Thoracic aorta (tissue), 2 donors: ENCODE measurements around the gene ADGRF1. TPM values are rescaled to one million over a fixed set of nuclear protein-coding genes. Genes with fewer than 3 reads are reported as not detected.

Experiments
- ATAC-seq: fragments of 150-250 bp; one replicate; pipeline ENCODE4 v1.8.0; 2017; ENCODE audit warnings: low read depth; ENCODE audit not compliant: insufficient number of reproducible peaks, low FRiP score
- DNase-seq: peaks from one replicate; pipeline ENCODE4 v3.0.0-alpha.2; 2020; ENCODE audit warnings: low spot score
- H3K27ac ChIP-seq, 2 donors: fragments of 200-600 bp; sonication (generic); 1 replicate in 1 of 2; 2 replicates in 1 of 2; pipeline ENCODE4 v1.5.1; 2016; ENCODE audit warnings: mild to moderate bottlenecking in 2 of 2, moderate library complexity in 2 of 2
- H3K27me3 ChIP-seq: fragments of 200-600 bp; sonication (generic); replicated peaks from 2 replicates; pipeline ENCODE4 v1.6.0; 2016; ENCODE audit warnings: mild to moderate bottlenecking; ENCODE audit not compliant: insufficient read depth
- H3K36me3 ChIP-seq: fragments of 200-600 bp; sonication (generic); one replicate; pipeline ENCODE4 v1.5.1; 2016
- H3K4me1 ChIP-seq, 2 donors: fragments of 200-600 bp; sonication (generic); 1 replicate in 1 of 2; 2 replicates in 1 of 2; pipeline versions ENCODE4 v1.5.1 to v1.6.0; 2016; ENCODE audit warnings: low read depth in 2 of 2, mild to moderate bottlenecking in 1 of 2; ENCODE audit not compliant: control insufficient read depth in 1 of 2
- H3K4me3 ChIP-seq: fragments of 200-600 bp; sonication (generic); 2 replicates; pipeline ENCODE4 v1.5.1; 2016; ENCODE audit warnings: mild to moderate bottlenecking
- H3K9me3 ChIP-seq: fragments of 200-600 bp; sonication (generic); 2 replicates; pipeline ENCODE4 v1.5.1; 2016
- CTCF ChIP-seq: fragments of 200-600 bp; sonication (generic); IDR thresholded peaks from one replicate; pipeline ENCODE4 v1.5.1; 2019; ENCODE audit warnings: antibody characterized with exemption
- total RNA-seq, 2 donors: library from RNA; depleted of rRNA; stranded (reverse); fragments of >200 nt; gene quantifications; one replicate each; pipeline versions ENCODE4 v1.1.0 to v1.2.3, GENCODE V29; 2016

Gene ADGRF1
- total RNA-seq, 2 donors from 2014 or later = not detected

GRCh38 chr6:47000842-47001241 is 41.3 kb downstream of the ADGRF1 start:
- no peaks in the 10 kb centered on the region for H3K9me3 ChIP-seq
- H3K27ac ChIP-seq = no peak overlapping the region
- no peaks in the 10 kb centered on the region for H3K27me3 ChIP-seq
- TF ChIP-seq CTCF = no peak
- ATAC-seq (no peak), DNase-seq (no peak)
- no peaks in the 10 kb centered on the region for H3K4me1 ChIP-seq
- no peaks in the 10 kb centered on the region for H3K36me3 ChIP-seq
- no peak overlapping the region for H3K4me3 ChIP-seq

GRCh38 chr6:46998436-46999017 is 43.6 kb downstream of the ADGRF1 start:
- no peaks in the 10 kb centered on the region for H3K9me3 ChIP-seq
- no peak overlapping the region for H3K4me3 ChIP-seq
- ATAC-seq (no peak), DNase-seq (no peak)
- no peaks in the 10 kb centered on the region for H3K27me3 ChIP-seq
- H3K27ac ChIP-seq = no peak overlapping the region
- H3K4me1 ChIP-seq = no peaks in the 10 kb centered on the region
- TF ChIP-seq CTCF = no peak
- no peaks in the 10 kb centered on the region for H3K36me3 ChIP-seq

GRCh38 chr6:46997646-46998045 is 44.5 kb downstream of the ADGRF1 start:
- H3K27me3 ChIP-seq = no peaks in the 10 kb centered on the region
- no peak overlapping the region for H3K4me3 ChIP-seq
- no peak for TF ChIP-seq CTCF
- H3K36me3 ChIP-seq = no peaks in the 10 kb centered on the region
- H3K27ac ChIP-seq = no peak overlapping the region
- H3K4me1 ChIP-seq = no peaks in the 10 kb centered on the region
- DNase-seq = no peak
- H3K9me3 ChIP-seq = no peaks in the 10 kb centered on the region
- no peak for ATAC-seq

- Histone ChIP-seq H3K27ac (no peak overlapping the region), H3K4me1 (no peaks in the 10 kb centered on the region), H3K9me3 (no peaks in the 10 kb centered on the region), H3K36me3 (no peaks in the 10 kb centered on the region), H3K27me3 (no peaks in the 10 kb centered on the region), H3K4me3 (no peak overlapping the region)
- TF ChIP-seq CTCF = no peak
- ATAC-seq = no peak
- DNase-seq = no peak
Observed at GRCh38 chr6:46996860-46997641, 45.1 kb downstream of the ADGRF1 start.

- H3K9me3 ChIP-seq = no peaks in the 10 kb centered on the region
- ATAC-seq = no peak
- TF ChIP-seq CTCF = no peak
- no peaks in the 10 kb centered on the region for H3K36me3 ChIP-seq
- H3K27ac ChIP-seq = no peak overlapping the region
- peaks cover 4 to 9% of the 10 kb centered on the region in 2 donors for H3K4me1 ChIP-seq
- no peak for DNase-seq
- no peaks in the 10 kb centered on the region for H3K27me3 ChIP-seq
- H3K4me3 ChIP-seq = no peak overlapping the region
Observed at GRCh38 chr6:46994933-46995332, 47.2 kb downstream of the ADGRF1 start.
